Measurements from ENCODE around the gene SIAH3. TPM values are rescaled to one million over a fixed set of nuclear protein-coding genes. Genes with fewer than 3 reads are reported as not detected.

The SIAH3 gene
- total RNA-seq, 1 experiment from 2014 or later, result not detected

DNA sequence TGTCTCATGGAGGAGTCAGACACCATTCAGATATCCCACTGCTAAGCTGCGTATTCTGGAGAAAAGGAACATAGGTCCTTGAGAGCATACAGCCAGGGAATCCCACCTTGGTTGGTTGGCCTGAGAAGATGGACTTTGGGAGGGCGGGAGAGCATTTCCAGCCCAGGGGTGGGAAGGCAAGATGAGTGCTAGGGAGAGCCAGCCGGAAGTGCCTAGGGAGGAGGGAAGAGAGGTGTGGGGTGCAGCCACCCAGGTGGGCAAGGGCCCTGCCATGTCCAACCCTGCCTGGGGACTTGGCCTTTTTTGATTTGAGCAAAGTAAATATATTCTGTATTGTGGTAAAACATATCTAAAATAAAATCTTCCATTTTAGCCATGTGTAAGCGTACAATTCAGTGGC lies 19.7 kb downstream of the SIAH3 start:
- no peak overlapping the region for H4K91ac ChIP-seq (ENCODE audit: insufficient read length, low read depth, low read length)
- 0 out of 2 replicates have a peak overlapping the region, but pooled peaks have one; percentile 42 for H3K14ac ChIP-seq (ENCODE audit: insufficient read depth, low read length)
- H3K4me2 ChIP-seq (ENCODE audit: insufficient read depth, insufficient read length, low read length), result no peak overlapping the region
- no peak for DNase-seq
- H3K4me3 Mint-ChIP-seq, result no peak overlapping the region
- H3K9me3 Mint-ChIP-seq, result no peaks in the 10 kb centered on the region
- no peak overlapping the region for H2AK5ac ChIP-seq (ENCODE audit: insufficient read length, low read length)
- no peaks in the 10 kb centered on the region for H3K27me3 ChIP-seq (ENCODE audit: insufficient read depth, low read length)
- no peak overlapping the region for H2BK120ac ChIP-seq (ENCODE audit: low read depth, low read length, poor library complexity, severe bottlenecking)
- H3K4me1 Mint-ChIP-seq, result peaks cover 31 to 34% of the 10 kb centered on the region in 2 experiments
- H2AFZ ChIP-seq (ENCODE audit: low read length), result no peak overlapping the region
- no peak overlapping the region for H3K56ac ChIP-seq (ENCODE audit: insufficient read length, low read depth, low read length)
- no peak overlapping the region for H3K4ac ChIP-seq (ENCODE audit: low read depth, low read length)
- H3K36me3 Mint-ChIP-seq (ENCODE audit: insufficient read depth in 1 of 3, low read depth in 3 of 3), result no peaks in the 10 kb centered on the region
- WGBS (ENCODE audit: extremely low coverage, insufficient read length, low lambda C conversion rate), result no CpG with 5 or more reads among the region's 4 CpGs
- no peak overlapping the region for H4K5ac ChIP-seq (ENCODE audit: insufficient read length, low read depth, low read length)
- H3K23ac ChIP-seq (ENCODE audit: insufficient read length, low read depth, low read length), result no peak overlapping the region
- no peak overlapping the region for H2BK15ac ChIP-seq (ENCODE audit: low read depth, low read length)
- H4K20me1 ChIP-seq (ENCODE audit: control insufficient read depth, insufficient read depth, insufficient read length), result no peaks in the 10 kb centered on the region
- H2BK12ac ChIP-seq (ENCODE audit: insufficient read length, low read depth, low read length), result no peak overlapping the region
- no peak overlapping the region; a peak in 2 of 7 replicates for H3K27ac Mint-ChIP-seq
- TF ChIP-seq, protein P1, sequence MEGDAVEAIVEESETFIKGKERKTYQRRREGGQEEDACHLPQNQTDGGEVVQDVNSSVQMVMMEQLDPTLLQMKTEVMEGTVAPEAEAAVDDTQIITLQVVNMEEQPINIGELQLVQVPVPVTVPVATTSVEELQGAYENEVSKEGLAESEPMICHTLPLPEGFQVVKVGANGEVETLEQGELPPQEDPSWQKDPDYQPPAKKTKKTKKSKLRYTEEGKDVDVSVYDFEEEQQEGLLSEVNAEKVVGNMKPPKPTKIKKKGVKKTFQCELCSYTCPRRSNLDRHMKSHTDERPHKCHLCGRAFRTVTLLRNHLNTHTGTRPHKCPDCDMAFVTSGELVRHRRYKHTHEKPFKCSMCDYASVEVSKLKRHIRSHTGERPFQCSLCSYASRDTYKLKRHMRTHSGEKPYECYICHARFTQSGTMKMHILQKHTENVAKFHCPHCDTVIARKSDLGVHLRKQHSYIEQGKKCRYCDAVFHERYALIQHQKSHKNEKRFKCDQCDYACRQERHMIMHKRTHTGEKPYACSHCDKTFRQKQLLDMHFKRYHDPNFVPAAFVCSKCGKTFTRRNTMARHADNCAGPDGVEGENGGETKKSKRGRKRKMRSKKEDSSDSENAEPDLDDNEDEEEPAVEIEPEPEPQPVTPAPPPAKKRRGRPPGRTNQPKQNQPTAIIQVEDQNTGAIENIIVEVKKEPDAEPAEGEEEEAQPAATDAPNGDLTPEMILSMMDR (conservative IDR thresholded peaks at IDR 0.05), result no peak
- no peaks in the 10 kb centered on the region; the same call in 1 of the 2 replicates for H3K79me2 ChIP-seq (ENCODE audit: insufficient read depth, low read length)
- H3K27ac ChIP-seq (ENCODE audit: insufficient read length, low read depth, low read length), result no peak overlapping the region
- no peak overlapping the region for H2BK20ac ChIP-seq (ENCODE audit: low read depth, low read length, poor library complexity, severe bottlenecking)
- no peak overlapping the region for H3T11ph ChIP-seq (ENCODE audit: low read length)
- H3K4me1 ChIP-seq (ENCODE audit: insufficient read depth, low read length), result peaks cover 6% of the 10 kb centered on the region; the same call in 1 of the 2 replicates
- H3K9me3 ChIP-seq (ENCODE audit: control insufficient read depth, low read depth, low read length), result no peaks in the 10 kb centered on the region
- no peak overlapping the region for H3K9ac ChIP-seq (ENCODE audit: extremely low read depth, insufficient read length, low read length)
- H3K23me2 ChIP-seq (ENCODE audit: insufficient read length, low read depth, low read length, poor library complexity, severe bottlenecking), result no peaks in the 10 kb centered on the region
- no peak overlapping the region for H3K18ac ChIP-seq (ENCODE audit: insufficient read length, low read depth, low read length)
- no peak overlapping the region for H4K8ac ChIP-seq (replicated peaks; ENCODE audit: insufficient read length, low read depth, low read length)
- H2BK5ac ChIP-seq (ENCODE audit: insufficient read length, low read length), result no peak overlapping the region
- no peaks in the 10 kb centered on the region for H3K79me1 ChIP-seq (ENCODE audit: insufficient read depth, low read depth, low read length, poor library complexity, severe bottlenecking)
- H3K27me3 Mint-ChIP-seq (ENCODE audit: low read depth), result no peaks in the 10 kb centered on the region; the same call in 1 of the 2 replicates
